Bronchial epithelial cell (primary cell): ENCODE results near the gene SLC36A3. TPM values are rescaled to one million over a fixed set of nuclear protein-coding genes. Genes with fewer than 3 reads are reported as not detected.

Experiments
- DNase-seq: peaks from one replicate; pipeline ENCODE4 v3.0.0-alpha.2; 2010; ENCODE audit warnings: low read depth
- FAIRE-seq: peaks from 2 replicates; lab custom pipeline; 2011; peaks lifted over from hg19 to GRCh38; lab: Jason Lieb, UNC
- H3K27me3 ChIP-seq: 2 replicates; pipeline ENCODE4 v1.5.1; 2011; ENCODE audit warnings: low read length; ENCODE audit not compliant: control insufficient read depth, insufficient read depth
- H3K36me3 ChIP-seq: 2 replicates; pipeline ENCODE4 v1.5.1; 2011; ENCODE audit warnings: low read length; ENCODE audit not compliant: control insufficient read depth, insufficient read depth
- H3K4me3 ChIP-seq: 2 replicates; pipeline ENCODE4 v1.5.1; 2011; ENCODE audit warnings: mild to moderate bottlenecking, low read depth, low read length, control low read depth
- total RNA-seq: library from RNA; depleted of rRNA; stranded (reverse); fragments of >200 nt; gene quantifications from 2 replicates; pipeline ENCODE4 v1.2.1, GENCODE V29; 2014
- TF ChIP-seq, protein P1 (sequence below): IDR thresholded peaks from 2 replicates; pipeline ENCODE4 v1.5.1; 2011; ENCODE audit warnings: mild to moderate bottlenecking, moderate library complexity, low read length, control low read depth, inconsistent platforms; ENCODE audit not compliant: insufficient read depth, severe bottlenecking

Gene SLC36A3
- total RNA-seq, 1 donor from 2014 or later: not detected

DNA sequence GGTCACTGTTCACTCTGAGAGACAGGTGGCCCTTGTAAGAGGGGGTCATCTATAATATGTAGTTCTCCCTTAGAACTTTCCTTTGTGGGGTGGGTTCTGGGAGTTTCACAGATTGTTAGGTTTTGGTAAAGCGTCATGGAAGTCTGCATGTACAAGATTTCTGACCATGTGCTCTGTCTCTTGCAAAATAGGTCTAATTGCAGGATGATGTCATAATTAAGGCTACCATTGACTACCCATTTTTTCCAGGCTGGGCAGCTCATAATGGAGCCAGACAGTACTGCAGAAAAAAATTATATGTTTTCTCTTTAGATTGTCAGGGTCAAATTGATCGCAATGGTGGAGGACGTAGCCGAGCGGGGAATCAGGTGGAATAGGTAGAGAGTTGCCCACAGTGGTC, 54.3 kb downstream of the SLC36A3 start:
- Histone ChIP-seq H3K27me3 (no peaks in the 10 kb centered on the region), H3K36me3 (no peaks in the 10 kb centered on the region), H3K4me3 (no peak overlapping the region)
- FAIRE-seq: no peak
- TF ChIP-seq, protein P1, sequence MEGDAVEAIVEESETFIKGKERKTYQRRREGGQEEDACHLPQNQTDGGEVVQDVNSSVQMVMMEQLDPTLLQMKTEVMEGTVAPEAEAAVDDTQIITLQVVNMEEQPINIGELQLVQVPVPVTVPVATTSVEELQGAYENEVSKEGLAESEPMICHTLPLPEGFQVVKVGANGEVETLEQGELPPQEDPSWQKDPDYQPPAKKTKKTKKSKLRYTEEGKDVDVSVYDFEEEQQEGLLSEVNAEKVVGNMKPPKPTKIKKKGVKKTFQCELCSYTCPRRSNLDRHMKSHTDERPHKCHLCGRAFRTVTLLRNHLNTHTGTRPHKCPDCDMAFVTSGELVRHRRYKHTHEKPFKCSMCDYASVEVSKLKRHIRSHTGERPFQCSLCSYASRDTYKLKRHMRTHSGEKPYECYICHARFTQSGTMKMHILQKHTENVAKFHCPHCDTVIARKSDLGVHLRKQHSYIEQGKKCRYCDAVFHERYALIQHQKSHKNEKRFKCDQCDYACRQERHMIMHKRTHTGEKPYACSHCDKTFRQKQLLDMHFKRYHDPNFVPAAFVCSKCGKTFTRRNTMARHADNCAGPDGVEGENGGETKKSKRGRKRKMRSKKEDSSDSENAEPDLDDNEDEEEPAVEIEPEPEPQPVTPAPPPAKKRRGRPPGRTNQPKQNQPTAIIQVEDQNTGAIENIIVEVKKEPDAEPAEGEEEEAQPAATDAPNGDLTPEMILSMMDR: no peak
- no peak for DNase-seq

DNA sequence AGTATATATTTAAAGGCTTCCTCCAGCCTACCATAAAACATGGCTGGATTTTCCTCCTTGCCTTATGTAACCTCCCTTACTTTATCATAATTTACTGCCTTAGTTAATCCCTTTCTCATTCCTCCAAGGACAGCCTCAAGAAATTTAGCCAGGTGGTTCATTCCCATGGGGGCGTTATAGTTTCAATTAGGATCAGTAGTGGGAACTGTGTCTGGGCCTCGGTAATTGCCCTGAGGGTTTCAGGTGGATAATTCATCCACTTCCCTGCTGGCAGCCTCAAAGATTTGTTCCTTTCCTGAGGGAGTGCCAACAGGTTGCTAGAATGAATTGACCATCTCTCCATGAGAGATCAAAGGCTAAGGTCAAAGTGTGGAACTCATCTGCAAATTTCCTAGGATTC, 54.9 kb downstream of the SLC36A3 start:
- H3K4me3 ChIP-seq: no peak overlapping the region
- H3K36me3 ChIP-seq: no peaks in the 10 kb centered on the region
- TF ChIP-seq, protein P1: no peak
- DNase-seq (no peak), FAIRE-seq (no peak)
- no peaks in the 10 kb centered on the region for H3K27me3 ChIP-seq

DNA sequence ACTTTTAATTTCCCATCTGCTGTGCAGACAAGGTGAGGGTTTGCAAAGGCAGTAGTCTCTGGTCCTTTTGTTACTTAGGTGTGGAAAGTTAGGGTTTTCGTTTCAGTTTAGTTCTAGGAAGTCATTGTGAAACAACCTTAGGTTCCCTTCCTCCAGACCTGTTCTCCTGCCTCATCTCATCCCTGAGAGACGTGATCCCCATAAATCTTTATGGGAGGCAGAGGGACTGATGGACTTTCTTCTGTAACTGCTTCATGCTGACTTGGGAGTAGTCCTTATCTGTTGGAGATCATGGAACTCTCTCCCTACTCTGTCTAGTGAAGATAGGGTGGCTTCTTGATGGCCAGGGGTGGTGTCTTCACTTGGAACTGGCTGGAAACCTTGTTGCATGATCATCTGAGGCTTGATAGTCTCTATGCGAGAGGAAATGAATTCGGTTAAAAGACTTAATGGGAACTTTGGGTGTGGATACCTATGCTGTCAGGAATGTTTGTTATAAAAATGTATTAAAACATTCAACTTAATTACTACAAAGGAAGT, 57.8 kb downstream of the SLC36A3 start:
- H3K27me3 ChIP-seq: no peaks in the 10 kb centered on the region
- H3K36me3 ChIP-seq: no peaks in the 10 kb centered on the region
- TF ChIP-seq, protein P1: no peak
- DNase-seq (no peak), FAIRE-seq (no peak)
- no peak overlapping the region for H3K4me3 ChIP-seq

DNA sequence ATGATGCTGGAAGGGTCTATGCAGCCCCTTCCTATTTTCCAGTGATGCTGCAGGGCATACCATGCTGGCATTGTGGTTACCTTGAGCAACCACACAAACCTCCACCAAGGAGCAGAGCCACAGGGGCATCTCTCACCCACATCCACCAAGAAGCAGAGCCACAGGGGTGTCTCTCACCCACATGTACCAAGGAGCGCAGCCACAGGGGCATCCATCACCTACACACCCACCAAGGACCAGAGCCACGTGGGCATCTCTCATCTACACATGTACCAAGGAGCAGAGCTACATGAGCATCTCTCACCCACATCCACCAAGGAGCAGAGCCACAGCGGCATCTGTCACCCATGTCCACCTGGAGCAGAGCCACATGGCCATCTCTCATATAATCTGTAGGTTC, 59.4 kb downstream of the SLC36A3 start:
- Histone ChIP-seq H3K27me3 (no peaks in the 10 kb centered on the region), H3K4me3 (no peak overlapping the region), H3K36me3 (no peaks in the 10 kb centered on the region)
- TF ChIP-seq, protein P1: no peak
- FAIRE-seq: no peak
- DNase-seq: no peak

DNA sequence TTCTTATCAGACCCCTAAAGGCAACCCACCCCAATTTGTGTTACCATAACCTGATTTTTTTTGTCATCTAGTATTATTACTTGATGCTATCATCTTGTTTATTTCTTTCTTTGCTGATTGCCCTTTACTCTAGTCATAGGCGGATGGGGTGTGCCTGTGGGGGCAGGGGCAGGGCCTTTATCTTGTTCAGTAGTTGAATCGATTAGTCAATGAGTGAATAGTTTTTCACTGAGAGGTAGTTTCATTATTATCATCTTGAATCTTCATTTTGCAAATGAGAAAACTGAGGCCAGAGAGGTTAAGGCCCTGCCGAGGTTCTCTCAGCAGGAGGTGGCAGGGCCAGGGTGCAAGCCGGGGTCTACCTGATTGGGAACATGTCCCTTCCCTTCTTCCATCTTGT, 60.0 kb downstream of the SLC36A3 start:
- no peak overlapping the region for H3K4me3 ChIP-seq
- no peaks in the 10 kb centered on the region for H3K36me3 ChIP-seq
- FAIRE-seq: no peak
- DNase-seq: no peak
- TF ChIP-seq, protein P1: no peak
- no peaks in the 10 kb centered on the region for H3K27me3 ChIP-seq

DNA sequence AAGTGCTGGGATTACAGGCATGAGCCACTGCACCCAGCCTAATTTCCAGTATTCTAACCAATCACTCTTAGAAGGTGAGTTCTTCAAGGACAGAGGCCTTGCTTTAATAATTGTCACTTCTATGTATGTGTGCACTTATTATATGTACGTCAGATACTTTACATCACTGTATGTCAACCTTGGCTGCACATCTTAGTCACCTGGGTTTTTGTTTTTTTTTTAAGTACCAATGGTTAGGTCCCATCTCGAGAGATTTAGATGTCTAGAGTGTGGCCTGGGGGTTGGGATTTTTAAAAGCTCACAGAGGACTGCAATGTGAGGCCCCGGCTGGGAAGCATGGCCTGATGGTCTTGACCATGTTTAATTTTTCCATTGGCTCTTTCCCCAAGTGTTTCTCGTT, 60.4 kb downstream of the SLC36A3 start:
- Histone ChIP-seq H3K36me3 (no peaks in the 10 kb centered on the region), H3K4me3 (no peak overlapping the region), H3K27me3 (no peaks in the 10 kb centered on the region)
- FAIRE-seq (no peak), DNase-seq (no peak)
- TF ChIP-seq, protein P1: no peak
